HepG2 (cell line): ENCODE measurements around the gene TOMM40L. TPM values are rescaled to one million over a fixed set of nuclear protein-coding genes. Genes with fewer than 3 reads are reported as not detected.

Experiments used
- BRCA1 ChIP-seq: sonication (generic); formaldehyde crosslinking; IDR thresholded peaks from 2 replicates; pipeline ENCODE4 v1.4.0; 2020; ENCODE audit warnings: missing genetic modification reagents
- CREM ChIP-seq, 2 experiments: sonication (generic) in 1 of 2; formaldehyde crosslinking in 1 of 2; IDR thresholded peaks; 2 replicates each; pipeline versions ENCODE4 v1.4.0 to v1.6.1; 2016 to 2020; ENCODE audit warnings: antibody characterized with exemption in 1 of 2, mild to moderate bottlenecking in 1 of 2, missing genetic modification reagents in 1 of 2
- GTF3A ChIP-seq: sonication (generic); formaldehyde crosslinking; conservative IDR thresholded peaks from 2 replicates; pipeline ENCODE4 v1.4.0; 2020; ENCODE audit warnings: mild to moderate bottlenecking, missing genetic modification reagents
- HNRNPLL ChIP-seq: fragments of 200-400 bp; formaldehyde crosslinking; IDR thresholded peaks from 2 replicates; pipeline ENCODE4 v1.6.1; 2017; ENCODE audit warnings: mild to moderate bottlenecking, low read depth, low read length; ENCODE audit not compliant: poor library complexity, severe bottlenecking
- KDM2A ChIP-seq: sonication (generic); formaldehyde crosslinking; IDR thresholded peaks from 2 replicates; pipeline ENCODE4 v1.4.0; 2020; ENCODE audit warnings: low read depth, missing genetic modification reagents, borderline replicate concordance
- KMT2B ChIP-seq: IDR thresholded peaks from 2 replicates; pipeline ENCODE4 v1.6.1; 2016; ENCODE audit warnings: missing genetic modification reagents, missing compliant biosample characterization
- MED1 ChIP-seq: sonication (generic); formaldehyde crosslinking; IDR thresholded peaks from 2 replicates; pipeline ENCODE4 v1.4.0; 2020; ENCODE audit warnings: missing genetic modification reagents
- ZC3H13 ChIP-seq: sonication (generic); formaldehyde crosslinking; IDR thresholded peaks from 2 replicates; pipeline ENCODE4 v1.8.1; 2023; ENCODE audit warnings: mild to moderate bottlenecking, missing genetic modification reagents, moderate library complexity
- ZKSCAN8 ChIP-seq: IDR thresholded peaks from 2 replicates; pipeline ENCODE4 v1.6.1; 2016; ENCODE audit warnings: borderline replicate concordance, missing genetic modification reagents, missing compliant biosample characterization
- ZNF543 ChIP-seq: sonication (generic); formaldehyde crosslinking; IDR thresholded peaks from 2 replicates; pipeline ENCODE4 v1.4.0; 2020; ENCODE audit warnings: mild to moderate bottlenecking, missing genetic modification reagents
- ZNF616 ChIP-seq: sonication (generic); formaldehyde crosslinking; IDR thresholded peaks from 2 replicates; pipeline ENCODE4 v1.5.0; 2020; ENCODE audit warnings: low read depth, mild to moderate bottlenecking, missing genetic modification reagents
- ZNF75D ChIP-seq: sonication (generic); formaldehyde crosslinking; IDR thresholded peaks from 2 replicates; pipeline ENCODE4 v1.8.1; 2023; ENCODE audit warnings: missing genetic modification reagents, mild to moderate bottlenecking, borderline replicate concordance
- ZNF766 ChIP-seq: sonication (generic); formaldehyde crosslinking; IDR thresholded peaks from 2 replicates; pipeline ENCODE4 v1.5.0; 2020; ENCODE audit warnings: missing genetic modification reagents, borderline replicate concordance
- ZNF839 ChIP-seq: sonication (generic); formaldehyde crosslinking; IDR thresholded peaks from 2 replicates; pipeline ENCODE4 v1.4.0; 2020; ENCODE audit warnings: missing genetic modification reagents, mild to moderate bottlenecking, borderline replicate concordance
- polyA plus RNA-seq, 8 experiments: library from polyadenylated mRNA; depleted of rRNA in 3 of 8; stranded (reverse) in 7 of 8; unstranded in 1 of 8; fragments of >200 nt; fragmentation: Illumina TruSeq in 4 of 8; extraction: Trizol in 4 of 8; gene quantifications; 2 replicates each; pipeline versions ENCODE4 v1.2.1 to v1.2.3, GENCODE V29; 2011 to 2016; ENCODE audit warnings: low read depth in 4 of 8, missing spikeins in 1 of 8, mixed read lengths in 1 of 8; ENCODE audit not compliant: insufficient read depth in 1 of 8
- total RNA-seq, 5 experiments: library from RNA; depleted of rRNA; stranded (reverse); fragments of >200 nt; fragmentation: Illumina TruSeq; extraction: Trizol; gene quantifications; 2 replicates each; pipeline ENCODE4 v1.2.3, GENCODE V29; 2016; ENCODE audit warnings: low read depth in 1 of 5
- TF ChIP-seq, protein P1 (sequence below): sonication (generic); formaldehyde crosslinking; IDR thresholded peaks from 2 replicates; pipeline ENCODE4 v1.5.0; 2020; ENCODE audit warnings: mild to moderate bottlenecking, missing genetic modification reagents, borderline replicate concordance
- TF ChIP-seq, protein P2 (sequence below): sonication (generic); formaldehyde crosslinking; IDR thresholded peaks from 2 replicates; pipeline ENCODE4 v1.4.0; 2020; ENCODE audit warnings: missing genetic modification reagents, low read depth, mild to moderate bottlenecking, borderline replicate concordance

Gene TOMM40L
- total and polyA plus RNA-seq, 2 of the 13 experiments (the other 11 are each of a cell fraction or from before 2014, with no cell fraction given) = 14.1 to 26.2 TPM

DNA sequence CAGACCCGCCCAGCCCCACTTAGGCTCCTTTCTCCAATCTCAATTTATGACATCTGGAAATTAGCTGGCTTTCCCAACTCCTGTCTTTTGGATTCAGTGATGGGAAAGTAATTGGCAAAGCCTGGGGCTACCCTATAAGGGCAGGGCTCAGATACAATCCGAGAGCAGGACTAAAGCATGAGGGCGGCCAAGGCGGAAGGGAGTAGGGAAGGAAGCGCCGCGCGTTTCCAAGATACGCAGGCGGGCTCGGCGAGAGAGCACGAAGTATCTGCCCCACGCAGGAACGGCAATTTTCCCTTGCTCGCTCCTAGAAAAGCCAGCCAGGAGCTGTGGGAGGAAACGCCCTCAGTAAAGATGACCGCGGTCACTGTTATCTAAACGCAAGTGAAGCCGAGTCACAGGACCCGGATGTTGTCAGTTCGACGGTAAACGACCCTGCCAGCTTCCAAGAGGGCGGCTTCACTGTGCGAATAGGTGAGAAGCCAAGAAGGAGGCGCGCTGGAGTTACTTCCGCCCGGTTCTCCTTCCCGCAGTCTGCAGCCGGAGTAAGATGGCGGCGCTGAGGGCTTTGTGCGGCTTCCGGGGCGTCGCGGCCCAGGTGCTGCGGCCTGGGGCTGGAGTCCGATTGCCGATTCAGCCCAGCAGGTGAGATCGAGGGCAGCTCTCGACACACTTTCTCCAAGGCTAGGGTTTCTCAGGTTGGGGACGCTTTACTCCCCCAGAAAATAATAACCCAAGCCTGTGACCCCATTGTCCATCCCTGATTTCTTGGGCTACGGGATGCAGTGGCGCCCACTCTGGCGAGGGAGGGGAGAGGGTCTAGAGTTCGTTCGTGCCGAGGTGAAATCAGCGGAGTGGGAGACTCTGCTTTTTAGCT lies 23.8 kb upstream of the TOMM40L start, which contains the start of gene NDUFS2 (continued):
- TF ChIP-seq ZNF616 (0 out of 2 replicates have a peak, but pooled peaks have one; percentile 38), CREM (IDR thresholded peaks at IDR 0.05) (peak; percentile 97), CREM (CRISPR knock-in tag; IDR thresholded peaks at IDR 0.05) (no peak), ZNF75D (CRISPR knock-in tag) (no peak), KMT2B (CRISPR knock-in tag) (peak; percentile 72), ZNF839 (CRISPR knock-in tag) (peak; percentile 81; the same call in 1 of the 2 replicates), ZNF766 (CRISPR knock-in tag) (0 out of 2 replicates have a peak, but pooled peaks have one; percentile 24), ZKSCAN8 (CRISPR knock-in tag) (peak; percentile 56; the same call in 1 of the 2 replicates), KDM2A (peak; percentile 66; the same call in 1 of the 2 replicates), BRCA1 (CRISPR knock-in tag) (0 out of 2 replicates have a peak, but pooled peaks have one; percentile 30), ZC3H13 (no peak), GTF3A (CRISPR knock-in tag) (no peak), ZNF543 (CRISPR knock-in tag) (peak; percentile 29; the same call in 1 of the 2 replicates), HNRNPLL (peak; percentile 48), MED1 (peak; percentile 55)
- TF ChIP-seq, protein P1, sequence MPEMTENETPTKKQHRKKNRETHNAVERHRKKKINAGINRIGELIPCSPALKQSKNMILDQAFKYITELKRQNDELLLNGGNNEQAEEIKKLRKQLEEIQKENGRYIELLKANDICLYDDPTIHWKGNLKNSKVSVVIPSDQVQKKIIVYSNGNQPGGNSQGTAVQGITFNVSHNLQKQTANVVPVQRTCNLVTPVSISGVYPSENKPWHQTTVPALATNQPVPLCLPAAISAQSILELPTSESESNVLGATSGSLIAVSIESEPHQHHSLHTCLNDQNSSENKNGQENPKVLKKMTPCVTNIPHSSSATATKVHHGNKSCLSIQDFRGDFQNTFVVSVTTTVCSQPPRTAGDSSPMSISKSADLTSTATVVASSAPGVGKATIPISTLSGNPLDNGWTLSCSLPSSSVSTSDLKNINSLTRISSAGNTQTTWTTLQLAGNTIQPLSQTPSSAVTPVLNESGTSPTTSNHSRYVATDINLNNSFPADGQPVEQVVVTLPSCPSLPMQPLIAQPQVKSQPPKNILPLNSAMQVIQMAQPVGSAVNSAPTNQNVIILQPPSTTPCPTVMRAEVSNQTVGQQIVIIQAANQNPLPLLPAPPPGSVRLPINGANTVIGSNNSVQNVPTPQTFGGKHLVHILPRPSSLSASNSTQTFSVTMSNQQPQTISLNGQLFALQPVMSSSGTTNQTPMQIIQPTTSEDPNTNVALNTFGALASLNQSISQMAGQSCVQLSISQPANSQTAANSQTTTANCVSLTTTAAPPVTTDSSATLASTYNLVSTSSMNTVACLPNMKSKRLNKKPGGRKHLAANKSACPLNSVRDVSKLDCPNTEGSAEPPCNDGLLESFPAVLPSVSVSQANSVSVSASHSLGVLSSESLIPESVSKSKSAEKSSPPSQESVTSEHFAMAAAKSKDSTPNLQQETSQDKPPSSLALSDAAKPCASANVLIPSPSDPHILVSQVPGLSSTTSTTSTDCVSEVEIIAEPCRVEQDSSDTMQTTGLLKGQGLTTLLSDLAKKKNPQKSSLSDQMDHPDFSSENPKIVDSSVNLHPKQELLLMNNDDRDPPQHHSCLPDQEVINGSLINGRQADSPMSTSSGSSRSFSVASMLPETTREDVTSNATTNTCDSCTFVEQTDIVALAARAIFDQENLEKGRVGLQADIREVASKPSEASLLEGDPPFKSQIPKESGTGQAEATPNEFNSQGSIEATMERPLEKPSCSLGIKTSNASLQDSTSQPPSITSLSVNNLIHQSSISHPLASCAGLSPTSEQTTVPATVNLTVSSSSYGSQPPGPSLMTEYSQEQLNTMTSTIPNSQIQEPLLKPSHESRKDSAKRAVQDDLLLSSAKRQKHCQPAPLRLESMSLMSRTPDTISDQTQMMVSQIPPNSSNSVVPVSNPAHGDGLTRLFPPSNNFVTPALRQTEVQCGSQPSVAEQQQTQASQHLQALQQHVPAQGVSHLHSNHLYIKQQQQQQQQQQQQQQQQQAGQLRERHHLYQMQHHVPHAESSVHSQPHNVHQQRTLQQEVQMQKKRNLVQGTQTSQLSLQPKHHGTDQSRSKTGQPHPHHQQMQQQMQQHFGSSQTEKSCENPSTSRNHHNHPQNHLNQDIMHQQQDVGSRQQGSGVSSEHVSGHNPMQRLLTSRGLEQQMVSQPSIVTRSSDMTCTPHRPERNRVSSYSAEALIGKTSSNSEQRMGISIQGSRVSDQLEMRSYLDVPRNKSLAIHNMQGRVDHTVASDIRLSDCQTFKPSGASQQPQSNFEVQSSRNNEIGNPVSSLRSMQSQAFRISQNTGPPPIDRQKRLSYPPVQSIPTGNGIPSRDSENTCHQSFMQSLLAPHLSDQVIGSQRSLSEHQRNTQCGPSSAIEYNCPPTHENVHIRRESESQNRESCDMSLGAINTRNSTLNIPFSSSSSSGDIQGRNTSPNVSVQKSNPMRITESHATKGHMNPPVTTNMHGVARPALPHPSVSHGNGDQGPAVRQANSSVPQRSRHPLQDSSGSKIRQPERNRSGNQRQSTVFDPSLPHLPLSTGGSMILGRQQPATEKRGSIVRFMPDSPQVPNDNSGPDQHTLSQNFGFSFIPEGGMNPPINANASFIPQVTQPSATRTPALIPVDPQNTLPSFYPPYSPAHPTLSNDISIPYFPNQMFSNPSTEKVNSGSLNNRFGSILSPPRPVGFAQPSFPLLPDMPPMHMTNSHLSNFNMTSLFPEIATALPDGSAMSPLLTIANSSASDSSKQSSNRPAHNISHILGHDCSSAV (CRISPR knock-in tag) = no peak
- TF ChIP-seq, protein P2, sequence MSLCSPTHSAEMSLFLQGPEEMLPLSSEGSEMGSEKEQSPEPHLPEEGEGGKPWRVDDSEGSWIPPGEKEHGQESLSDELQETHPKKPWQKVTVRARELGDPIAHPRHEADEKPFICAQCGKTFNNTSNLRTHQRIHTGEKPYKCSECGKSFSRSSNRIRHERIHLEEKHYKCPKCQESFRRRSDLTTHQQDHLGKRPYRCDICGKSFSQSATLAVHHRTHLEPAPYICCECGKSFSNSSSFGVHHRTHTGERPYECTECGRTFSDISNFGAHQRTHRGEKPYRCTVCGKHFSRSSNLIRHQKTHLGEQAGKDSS (CRISPR knock-in tag) = peak; percentile 51; the same call in 1 of the 2 replicates
